AG04449 (cell line): ENCODE data around the gene LPXN.

Experiments used
- CTCF ChIA-PET: fragments of 350-600 bp; formaldehyde crosslinking; extraction: SDS; loops from one replicate; lab custom pipeline; 2021; ENCODE audit warnings: antibody characterized with exemption; lab: Yijun Ruan, JAX
- POLR2A ChIA-PET: fragments of 400-600, 350-600 bp; formaldehyde crosslinking; extraction: SDS; loops from one replicate; lab custom pipeline; 2020; ENCODE audit warnings: antibody characterized with exemption, inconsistent platforms; lab: Yijun Ruan, JAX
- DNase-seq: peaks from one replicate; pipeline ENCODE4 v3.0.0-alpha.2; 2010; ENCODE audit warnings: low read depth, low spot score
- H3K4me3 ChIP-seq: 2 replicates; pipeline ENCODE4 v1.5.1; 2011; ENCODE audit warnings: low read depth, mild to moderate bottlenecking, control low read depth, low read length
- CTCF ChIP-seq: IDR thresholded peaks from one replicate; pipeline ENCODE4 v1.5.1; 2011; ENCODE audit warnings: mild to moderate bottlenecking, moderate library complexity, low read length, control low read depth, inconsistent platforms; ENCODE audit not compliant: insufficient read depth; ENCODE audit errors: missing control alignments

The LPXN gene

GRCh38 chr11:58600510-58600909 is 24.9 kb upstream of the LPXN start:
- CTCF ChIA-PET, result interaction anchor here (0.8 to 2.8 kb wide), 2 partner anchors 29 to 571 kb away, joined by 3 to 14 read pairs; no protein-coding TSS in a partner anchor
- TF ChIP-seq CTCF, result no peak
- no peak for DNase-seq
- POLR2A ChIA-PET, result no interaction called here
- no peak overlapping the region for H3K4me3 ChIP-seq

- no peak for TF ChIP-seq CTCF
- ChIA-PET CTCF (no interaction called here), POLR2A (no interaction called here)
- H3K4me3 ChIP-seq, result no peak overlapping the region
- no peak for DNase-seq
Measured at GRCh38 chr11:58597486-58598144, 22.0 kb upstream of the LPXN start.

- CTCF ChIA-PET, result no interaction called here
Measured at GRCh38 chr11:58596621-58597020, 21.0 kb upstream of the LPXN start.

GRCh38 chr11:58594826-58595225 is 19.2 kb upstream of the LPXN start:
- TF ChIP-seq CTCF, result no peak
- DNase-seq, result no peak
- CTCF ChIA-PET, result interaction anchor here (1.0 to 1.4 kb wide), 4 partner anchors 11 to 35 kb away, joined by 3 to 6 read pairs (median 4); no protein-coding TSS in a partner anchor
- H3K4me3 ChIP-seq, result no peak overlapping the region
- POLR2A ChIA-PET, result no interaction called here

More at GRCh38 chr11:58596621-58597020, 21.0 kb upstream of the LPXN start:
- DNase-seq, result no peak
- TF ChIP-seq CTCF, result no peak
- POLR2A ChIA-PET, result no interaction called here
- H3K4me3 ChIP-seq, result no peak overlapping the region

- no peak for DNase-seq
- H3K4me3 ChIP-seq, result no peak overlapping the region
- ChIA-PET POLR2A (no interaction called here), CTCF (no interaction called here)
- TF ChIP-seq CTCF, result no peak
Measured at GRCh38 chr11:58592760-58593472, 17.3 kb upstream of the LPXN start.

GRCh38 chr11:58591659-58592058 is 16.0 kb upstream of the LPXN start:
- ChIA-PET CTCF (interaction anchor here (1.0 kb wide), 1 partner anchor 38 kb away, joined by 5 read pairs; no protein-coding TSS in a partner anchor), POLR2A (no interaction called here)

More at GRCh38 chr11:58591659-58592058, 16.0 kb upstream of the LPXN start:
- no peak overlapping the region for H3K4me3 ChIP-seq
- DNase-seq, result no peak
- no peak for TF ChIP-seq CTCF
